Measurements from ENCODE around the gene PLEKHA6.

- no peak for TF ChIP-seq POLR2A (IDR thresholded peaks at IDR 0.05)
- TF ChIP-seq, protein P1, sequence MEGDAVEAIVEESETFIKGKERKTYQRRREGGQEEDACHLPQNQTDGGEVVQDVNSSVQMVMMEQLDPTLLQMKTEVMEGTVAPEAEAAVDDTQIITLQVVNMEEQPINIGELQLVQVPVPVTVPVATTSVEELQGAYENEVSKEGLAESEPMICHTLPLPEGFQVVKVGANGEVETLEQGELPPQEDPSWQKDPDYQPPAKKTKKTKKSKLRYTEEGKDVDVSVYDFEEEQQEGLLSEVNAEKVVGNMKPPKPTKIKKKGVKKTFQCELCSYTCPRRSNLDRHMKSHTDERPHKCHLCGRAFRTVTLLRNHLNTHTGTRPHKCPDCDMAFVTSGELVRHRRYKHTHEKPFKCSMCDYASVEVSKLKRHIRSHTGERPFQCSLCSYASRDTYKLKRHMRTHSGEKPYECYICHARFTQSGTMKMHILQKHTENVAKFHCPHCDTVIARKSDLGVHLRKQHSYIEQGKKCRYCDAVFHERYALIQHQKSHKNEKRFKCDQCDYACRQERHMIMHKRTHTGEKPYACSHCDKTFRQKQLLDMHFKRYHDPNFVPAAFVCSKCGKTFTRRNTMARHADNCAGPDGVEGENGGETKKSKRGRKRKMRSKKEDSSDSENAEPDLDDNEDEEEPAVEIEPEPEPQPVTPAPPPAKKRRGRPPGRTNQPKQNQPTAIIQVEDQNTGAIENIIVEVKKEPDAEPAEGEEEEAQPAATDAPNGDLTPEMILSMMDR (IDR thresholded peaks at IDR 0.05), result no peak
These were observed 141.2 kb downstream of the PLEKHA6 start for GRCh38 chr1:204218552-204218951.

Data from prostate gland (tissue), 2 donors.